PC-9 (cell line): ENCODE measurements around the gene DCLK3. TPM values are rescaled to one million over a fixed set of nuclear protein-coding genes. Genes with fewer than 3 reads are reported as not detected.

Source experiments
- BruUV-seq: library from RNA; stranded (reverse); fragments of 400-500 nt; replicated peaks from 2 replicates; lab custom pipeline; 2021; lab: Mats Ljungman, UMichigan
- CTCF ChIA-PET: fragments of 300-600 bp; sonication (Branson Sonifier 250); formaldehyde crosslinking; loops from one replicate; lab custom pipeline; 2022; ENCODE audit warnings: antibody characterized with exemption; lab: Charles Lee
- POLR2A ChIA-PET: fragments of 300-600 bp; sonication (Branson Sonifier 250); formaldehyde crosslinking; loops from one replicate; lab custom pipeline; 2022; ENCODE audit warnings: antibody characterized with exemption; ENCODE audit not compliant: unreplicated experiment; lab: Charles Lee
- DNase-seq, 2 experiments: peaks; one replicate each; pipeline versions ENCODE4 v3.0.0 to v3.0.0-alpha.2; 2015 to 2022; ENCODE audit warnings: mixed read lengths in 1 of 2
- H2AFZ ChIP-seq: fragments of 200-600 bp; sonication (generic); 2 replicates; pipeline ENCODE4 v1.8.1; 2017; ENCODE audit warnings: antibody characterized with exemption
- H3F3A ChIP-seq: fragments of 200-600 bp; sonication (generic); 2 replicates; pipeline ENCODE4 v1.8.1; 2017; ENCODE audit warnings: antibody characterized with exemption, mild to moderate bottlenecking, low read depth; ENCODE audit not compliant: insufficient read depth
- H3K27ac ChIP-seq: fragments of 200-600 bp; sonication (generic); 2 replicates; pipeline ENCODE4 v1.6.1; 2016; ENCODE audit warnings: mixed run types
- H3K27me3 ChIP-seq: fragments of 200-600 bp; sonication (generic); 2 replicates; pipeline ENCODE4 v1.6.1; 2016; ENCODE audit warnings: low read depth, mixed run types; ENCODE audit not compliant: insufficient read depth
- H3K36me3 ChIP-seq: fragments of 200-600 bp; sonication (generic); 2 replicates; pipeline ENCODE4 v1.6.1; 2016; ENCODE audit warnings: low read depth, mixed run types
- H3K4me1 ChIP-seq: fragments of 200-600 bp; sonication (generic); replicated peaks from 2 replicates; pipeline ENCODE4 v1.6.1; 2016; ENCODE audit warnings: mixed run types; ENCODE audit not compliant: insufficient read depth
- H3K4me2 ChIP-seq: fragments of 200-600 bp; sonication (generic); 2 replicates; pipeline ENCODE4 v1.6.1; 2017; ENCODE audit warnings: mixed run types
- H3K4me3 ChIP-seq: fragments of 200-600 bp; sonication (generic); 2 replicates; pipeline ENCODE4 v1.6.1; 2016; ENCODE audit warnings: mixed run types
- H3K79me2 ChIP-seq: fragments of 200-600 bp; sonication (generic); 2 replicates; pipeline ENCODE4 v1.6.1; 2017; ENCODE audit warnings: low read depth, mixed run types
- H3K9me2 ChIP-seq: fragments of 200-600 bp; sonication (generic); 2 replicates; pipeline ENCODE4 v1.8.1; 2017; ENCODE audit warnings: mild to moderate bottlenecking; ENCODE audit not compliant: insufficient read depth
- H3K9me3 ChIP-seq: fragments of 200-600 bp; sonication (generic); 2 replicates; pipeline ENCODE4 v1.8.1; 2016; ENCODE audit warnings: low read depth; ENCODE audit not compliant: insufficient read depth
- H4K20me1 ChIP-seq: fragments of 200-600 bp; sonication (generic); 2 replicates; pipeline ENCODE4 v1.8.1; 2017; ENCODE audit not compliant: insufficient read depth
- EZH2 ChIP-seq: fragments of 200-600 bp; sonication (generic); IDR thresholded peaks from 2 replicates; pipeline ENCODE4 v1.8.0; 2017; ENCODE audit warnings: antibody characterized with exemption, low read depth
- intact Hi-C: fragments of 100-400 bp; cut with micrococcal nuclease; formaldehyde crosslinking; loops from one replicate; pipeline ENCODE4 v1.10.0; 2022; ENCODE audit not compliant: unreplicated experiment
- total RNA-seq: library from RNA; stranded (reverse); gene quantifications from 2 replicates; pipeline ENCODE4 v1.2.3, GENCODE V29; 2021
- TF ChIP-seq, protein P1 (sequence below): fragments of 200-600 bp; sonication (generic); conservative IDR thresholded peaks from 2 replicates; pipeline ENCODE4 v1.6.1; 2017; ENCODE audit warnings: mixed run types, antibody characterized with exemption, mild to moderate bottlenecking, moderate library complexity

The DCLK3 gene
- total RNA-seq, 1 experiment from 2014 or later: not detected

DNA sequence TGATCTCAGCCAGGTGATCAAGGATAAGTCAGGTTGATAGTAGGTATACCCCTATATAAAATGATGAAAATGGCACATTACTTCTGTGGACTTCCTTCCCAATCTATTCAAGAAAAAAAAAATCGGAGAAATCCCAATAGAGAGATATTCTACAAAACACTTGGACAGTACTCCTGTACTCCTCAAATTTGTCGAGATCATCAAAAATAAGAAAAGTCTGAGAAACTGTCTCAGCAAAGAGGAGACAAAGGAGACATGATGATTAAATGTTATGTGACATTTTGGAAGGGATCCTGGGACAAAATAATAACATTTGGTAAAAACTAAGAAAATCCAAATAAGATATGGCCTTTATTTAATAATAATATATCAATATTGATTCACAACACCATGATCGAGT lies 94.6 kb downstream of the DCLK3 start:
- Histone ChIP-seq H2AFZ (no peak overlapping the region), H4K20me1 (no peaks in the 10 kb centered on the region), H3K4me2 (no peak overlapping the region), H3K36me3 (no peaks in the 10 kb centered on the region), H3K27me3 (no peaks in the 10 kb centered on the region), H3F3A (no peaks in the 10 kb centered on the region), H3K79me2 (no peaks in the 10 kb centered on the region), H3K9me3 (no peaks in the 10 kb centered on the region; the same call in 1 of the 2 replicates), H3K4me1 (no peaks in the 10 kb centered on the region), H3K4me3 (no peak overlapping the region), H3K27ac (no peak overlapping the region), H3K9me2 (no peaks in the 10 kb centered on the region)
- no peak for TF ChIP-seq EZH2
- TF ChIP-seq, protein P1, sequence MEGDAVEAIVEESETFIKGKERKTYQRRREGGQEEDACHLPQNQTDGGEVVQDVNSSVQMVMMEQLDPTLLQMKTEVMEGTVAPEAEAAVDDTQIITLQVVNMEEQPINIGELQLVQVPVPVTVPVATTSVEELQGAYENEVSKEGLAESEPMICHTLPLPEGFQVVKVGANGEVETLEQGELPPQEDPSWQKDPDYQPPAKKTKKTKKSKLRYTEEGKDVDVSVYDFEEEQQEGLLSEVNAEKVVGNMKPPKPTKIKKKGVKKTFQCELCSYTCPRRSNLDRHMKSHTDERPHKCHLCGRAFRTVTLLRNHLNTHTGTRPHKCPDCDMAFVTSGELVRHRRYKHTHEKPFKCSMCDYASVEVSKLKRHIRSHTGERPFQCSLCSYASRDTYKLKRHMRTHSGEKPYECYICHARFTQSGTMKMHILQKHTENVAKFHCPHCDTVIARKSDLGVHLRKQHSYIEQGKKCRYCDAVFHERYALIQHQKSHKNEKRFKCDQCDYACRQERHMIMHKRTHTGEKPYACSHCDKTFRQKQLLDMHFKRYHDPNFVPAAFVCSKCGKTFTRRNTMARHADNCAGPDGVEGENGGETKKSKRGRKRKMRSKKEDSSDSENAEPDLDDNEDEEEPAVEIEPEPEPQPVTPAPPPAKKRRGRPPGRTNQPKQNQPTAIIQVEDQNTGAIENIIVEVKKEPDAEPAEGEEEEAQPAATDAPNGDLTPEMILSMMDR: no peak
- ChIA-PET POLR2A (no interaction called here), CTCF (no interaction called here)
- no peak for DNase-seq
- BruUV-seq: no TSS peak
- intact Hi-C loops: no loop called here

DNA sequence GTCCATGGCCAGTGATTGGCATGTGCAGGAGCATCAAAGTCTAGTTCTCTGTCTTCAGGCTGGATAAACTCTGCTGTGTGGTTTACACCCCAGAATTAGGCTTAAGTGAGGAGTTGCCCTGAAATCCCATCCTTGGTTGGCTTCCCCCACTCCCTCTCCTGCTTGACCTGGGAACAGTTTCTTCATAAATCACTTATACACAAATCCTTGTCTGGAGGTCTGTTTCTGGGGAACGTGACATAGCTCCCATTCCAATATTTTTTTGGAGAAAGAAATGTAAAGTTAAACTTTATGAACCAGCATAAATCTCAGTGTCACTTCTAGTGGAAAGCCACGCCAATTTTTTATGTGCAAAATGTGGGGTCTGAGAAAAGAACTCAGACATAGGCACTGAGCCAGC lies 98.2 kb downstream of the DCLK3 start:
- no peaks in the 10 kb centered on the region for H3K79me2 ChIP-seq
- 0 out of 2 replicates have a peak overlapping the region, but pooled peaks have one; percentile 8 for H2AFZ ChIP-seq
- H3F3A ChIP-seq: no peaks in the 10 kb centered on the region
- TF ChIP-seq EZH2: no peak
- TF ChIP-seq, protein P1: no peak
- H3K4me1 ChIP-seq: no peaks in the 10 kb centered on the region
- intact Hi-C loops: no loop called here
- POLR2A ChIA-PET: no interaction called here
- CTCF ChIA-PET: no interaction called here
- no peaks in the 10 kb centered on the region for H3K9me2 ChIP-seq
- no peak overlapping the region for H3K27ac ChIP-seq
- 0 out of 2 replicates have a peak, but pooled peaks cover 3% of the 10 kb centered on the region for H3K9me3 ChIP-seq
- H3K4me2 ChIP-seq: no peak overlapping the region
- no peaks in the 10 kb centered on the region for H4K20me1 ChIP-seq
- H3K4me3 ChIP-seq: no peak overlapping the region
- no peak for DNase-seq
- H3K27me3 ChIP-seq: no peaks in the 10 kb centered on the region
- no TSS peak for BruUV-seq
- no peaks in the 10 kb centered on the region for H3K36me3 ChIP-seq

DNA sequence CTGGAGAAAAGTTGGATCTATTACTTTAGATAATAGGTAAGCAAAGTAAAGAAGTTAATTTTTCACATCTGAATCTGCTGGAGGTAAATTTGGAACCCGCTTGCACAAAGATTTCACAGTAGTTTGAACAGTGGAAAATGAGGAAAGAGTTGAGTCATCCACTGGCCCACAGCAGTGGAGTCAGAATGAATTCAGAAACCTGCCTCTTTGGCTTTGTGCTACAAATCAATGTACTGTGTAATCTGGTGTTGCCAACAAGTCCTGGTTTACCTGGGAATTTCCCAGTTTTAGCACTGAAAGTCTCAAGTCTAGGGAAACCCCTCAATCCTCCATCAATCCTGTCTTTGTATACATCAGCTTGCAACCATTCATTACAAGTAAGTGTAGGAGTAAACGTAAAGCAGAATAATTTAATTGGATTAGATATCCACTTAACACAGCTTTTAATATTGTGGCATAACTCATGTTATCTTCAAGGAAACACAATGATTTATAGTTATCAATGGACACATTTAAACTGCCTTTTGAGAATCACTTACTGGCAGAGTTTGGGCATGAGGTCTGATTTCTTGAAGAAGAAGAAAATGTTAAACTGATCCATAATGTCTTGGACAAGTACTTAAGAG lies 100.6 kb downstream of the DCLK3 start:
- Histone ChIP-seq H3K36me3 (no peaks in the 10 kb centered on the region), H4K20me1 (no peaks in the 10 kb centered on the region), H3K9me3 (peaks cover 3% of the 10 kb centered on the region; the same call in 1 of the 2 replicates), H3K4me3 (no peak overlapping the region), H3K4me2 (no peak overlapping the region), H3K4me1 (no peaks in the 10 kb centered on the region), H3F3A (no peaks in the 10 kb centered on the region), H3K79me2 (no peaks in the 10 kb centered on the region), H3K27me3 (no peaks in the 10 kb centered on the region), H2AFZ (no peak overlapping the region), H3K27ac (no peak overlapping the region), H3K9me2 (no peaks in the 10 kb centered on the region)
- CTCF ChIA-PET: no interaction called here
- TF ChIP-seq, protein P1: no peak
- no peak for TF ChIP-seq EZH2
- intact Hi-C loops: no loop called here
- no peak for DNase-seq
- BruUV-seq: no TSS peak
- POLR2A ChIA-PET: no interaction called here
